ENCODE results near the gene TBC1D10A.

Gene TBC1D10A

DNA sequence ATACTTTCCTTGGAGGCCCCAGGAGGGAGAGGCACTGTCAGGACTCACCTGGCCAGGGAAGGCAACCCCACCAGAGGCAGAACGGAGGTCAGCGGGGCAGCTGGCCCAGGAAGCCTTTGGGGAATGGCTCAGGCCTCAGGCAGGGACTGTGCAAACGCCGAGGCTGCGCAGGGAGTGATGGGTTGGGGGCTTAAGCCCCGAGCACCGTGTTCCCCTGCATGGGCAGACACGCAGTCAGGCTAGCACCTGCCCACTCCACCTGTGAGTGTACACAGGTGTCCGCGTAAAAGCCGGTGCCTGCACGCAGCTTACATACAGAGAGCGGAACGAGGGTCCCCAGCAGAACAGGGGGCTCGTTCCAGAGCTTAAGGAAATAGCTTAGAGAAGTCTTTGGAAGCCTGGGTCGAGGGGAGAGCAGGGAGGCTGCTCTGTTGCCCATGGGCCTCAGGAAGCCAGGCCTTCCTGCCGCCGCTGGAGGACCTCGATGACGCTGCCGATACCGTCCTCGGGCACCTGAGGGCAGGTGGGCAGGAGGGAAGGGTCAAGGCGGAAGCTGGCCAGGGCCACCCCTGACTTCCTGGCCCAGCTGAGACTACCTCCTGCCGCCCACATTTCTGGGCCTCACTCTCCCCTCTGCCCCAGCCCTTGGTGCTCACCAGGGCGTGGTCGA, 41.4 kb downstream of the TBC1D10A start:
- no peak for DNase-seq

DNA sequence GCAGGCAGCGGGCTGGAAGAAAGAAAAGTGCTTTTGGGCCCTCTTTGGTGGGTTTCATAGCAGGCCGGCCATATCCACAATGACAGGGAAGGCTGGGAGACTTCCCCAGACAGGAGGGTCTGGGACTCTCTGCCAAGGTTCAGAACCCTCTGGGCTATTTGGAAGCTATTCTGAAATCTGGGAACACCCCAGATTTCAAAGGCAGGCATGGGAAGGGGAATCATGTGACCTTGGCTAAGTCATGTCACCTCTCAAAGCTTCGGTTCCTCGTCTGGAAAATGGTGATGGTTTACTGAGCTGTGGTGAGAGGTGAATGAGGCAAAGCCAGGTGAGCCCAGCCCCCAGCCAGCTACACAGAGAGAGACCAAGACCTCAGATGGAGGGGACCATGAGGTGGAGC, 42.1 kb downstream of the TBC1D10A start:
- no peak for DNase-seq

DNA sequence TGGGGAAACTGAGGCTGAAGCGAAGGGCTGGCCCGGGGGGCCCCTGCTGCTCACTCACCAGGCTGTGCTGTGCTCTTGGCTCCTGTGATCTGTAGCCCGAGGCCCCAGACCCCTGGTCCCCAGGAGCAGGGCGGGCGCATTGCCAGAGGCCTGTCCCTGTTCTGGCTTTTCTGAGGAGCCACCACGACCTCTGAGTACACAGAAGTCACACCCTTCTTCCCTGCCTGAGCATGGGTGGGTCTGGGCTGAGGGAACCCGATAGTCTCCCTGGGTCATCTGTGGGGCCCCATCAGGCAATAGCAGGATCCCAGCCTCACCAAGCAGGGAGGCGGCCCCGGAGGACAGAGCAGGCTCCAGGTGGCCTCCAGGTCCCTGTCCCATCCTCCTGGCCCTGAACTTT, 42.6 kb downstream of the TBC1D10A start:
- DNase-seq = no peak

DNA sequence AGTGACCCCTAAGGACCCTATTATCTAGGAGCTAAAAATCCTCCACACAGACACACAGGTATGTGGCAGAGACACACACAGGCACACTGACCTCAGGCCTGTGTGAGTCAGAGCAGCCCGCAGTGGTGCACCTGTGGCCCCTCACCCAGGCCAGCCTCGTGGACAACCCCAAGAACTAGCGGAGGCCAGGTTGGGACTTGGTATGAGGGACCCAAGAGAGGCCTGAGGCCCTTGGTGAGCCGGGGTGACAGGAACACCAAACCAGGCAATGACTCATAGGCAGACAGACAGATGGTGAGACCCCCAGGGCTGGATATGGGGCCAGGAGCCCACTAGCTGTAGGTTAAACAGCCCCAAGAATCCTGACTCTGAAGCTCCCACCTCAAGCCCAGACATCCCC, 43.4 kb downstream of the TBC1D10A start:
- no peak for DNase-seq

DNA sequence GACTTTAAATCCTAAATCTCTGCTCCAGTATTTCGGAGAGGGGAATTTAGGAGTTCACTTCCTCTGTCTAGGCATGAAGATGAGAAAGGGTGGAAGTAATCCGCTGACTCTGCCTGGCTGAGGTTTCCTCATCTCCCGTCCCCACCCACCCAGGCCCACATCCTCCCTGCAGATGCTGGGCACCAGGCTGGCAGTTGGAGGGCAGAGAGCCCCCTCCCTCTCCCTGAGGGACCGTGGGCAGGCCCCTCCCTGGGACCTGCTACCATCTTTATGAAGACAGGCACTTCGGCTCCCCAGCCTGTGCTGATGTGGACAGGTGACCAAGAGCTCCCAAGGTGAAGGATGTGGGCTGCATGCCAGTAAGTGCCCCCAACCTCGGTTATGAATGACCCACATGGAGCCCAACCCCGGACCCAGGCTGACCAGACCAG, 44.1 kb downstream of the TBC1D10A start:
- no peak for DNase-seq

DNA sequence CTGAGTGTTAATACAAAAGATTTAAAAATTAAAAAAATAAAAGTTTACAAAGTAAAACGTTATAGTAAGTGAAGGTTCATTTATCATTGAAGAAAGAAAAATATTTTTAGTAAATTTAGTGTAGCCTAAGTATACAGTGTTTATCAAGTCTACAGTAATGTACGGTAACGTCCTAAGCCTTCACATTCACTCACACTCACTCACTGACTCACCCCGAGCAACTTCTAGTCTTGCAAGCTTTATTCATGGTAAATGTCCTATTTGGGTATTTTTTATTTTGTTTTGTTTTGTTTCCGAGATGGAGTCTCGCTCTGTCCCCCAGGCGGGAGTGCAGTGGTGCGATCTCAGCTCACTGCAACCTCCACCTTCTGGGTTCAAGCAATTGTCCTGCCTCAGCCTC, 46.2 kb downstream of the TBC1D10A start:
- DNase-seq = no peak

DNA sequence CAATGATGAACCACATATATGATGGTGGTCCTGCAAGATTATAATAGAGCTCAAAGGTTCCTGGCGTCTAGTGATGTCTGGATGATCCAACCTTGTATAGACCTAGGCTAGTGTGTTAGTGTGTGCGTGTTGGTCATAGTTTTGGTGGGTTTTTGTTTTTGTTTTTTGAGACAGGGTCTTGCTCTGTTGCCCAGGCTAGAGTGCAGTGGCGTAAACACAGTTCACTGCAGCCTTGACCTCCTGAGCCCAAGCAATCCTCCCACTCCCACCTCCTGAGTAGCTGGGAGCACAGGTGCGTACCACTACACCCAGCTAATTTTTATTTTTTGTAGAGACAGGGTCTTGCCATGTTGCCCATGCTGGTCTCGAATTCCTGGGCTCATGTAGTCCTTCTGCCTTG, 46.8 kb downstream of the TBC1D10A start:
- DNase-seq = no peak

DNA sequence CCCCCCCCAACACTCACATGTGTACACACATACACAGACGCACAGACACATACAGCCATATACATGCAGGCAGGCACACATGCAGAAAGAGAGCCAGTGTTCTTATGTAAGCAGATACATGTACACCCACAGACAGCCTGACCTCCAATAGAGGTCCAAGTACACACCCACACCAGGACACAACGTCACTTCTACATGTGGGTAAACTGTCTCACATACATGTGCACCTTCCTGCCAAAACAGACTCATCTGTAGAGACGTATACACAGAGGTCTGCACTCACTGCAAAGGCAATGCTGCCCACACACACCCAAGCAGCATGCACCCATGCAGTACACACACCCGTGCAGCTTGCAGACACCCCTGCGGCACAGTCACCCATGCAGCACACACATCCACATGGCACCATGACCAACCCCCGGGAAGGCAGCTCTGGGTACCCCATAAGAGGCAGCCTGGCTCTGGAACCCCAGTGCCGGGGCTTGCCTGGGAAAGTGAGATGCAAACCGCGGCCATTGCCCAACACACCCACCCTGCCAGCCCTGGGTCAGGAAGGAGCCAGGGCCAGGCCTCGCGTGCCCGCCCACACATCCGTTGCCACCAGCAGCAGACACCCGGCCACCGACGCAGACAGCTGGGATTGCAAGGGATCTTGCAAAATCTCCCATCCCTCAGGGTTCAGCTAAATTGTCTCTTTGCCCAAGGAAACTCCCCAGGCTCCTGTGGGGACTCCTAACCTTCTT, 47.5 kb downstream of the TBC1D10A start:
- DNase-seq = no peak

DNA sequence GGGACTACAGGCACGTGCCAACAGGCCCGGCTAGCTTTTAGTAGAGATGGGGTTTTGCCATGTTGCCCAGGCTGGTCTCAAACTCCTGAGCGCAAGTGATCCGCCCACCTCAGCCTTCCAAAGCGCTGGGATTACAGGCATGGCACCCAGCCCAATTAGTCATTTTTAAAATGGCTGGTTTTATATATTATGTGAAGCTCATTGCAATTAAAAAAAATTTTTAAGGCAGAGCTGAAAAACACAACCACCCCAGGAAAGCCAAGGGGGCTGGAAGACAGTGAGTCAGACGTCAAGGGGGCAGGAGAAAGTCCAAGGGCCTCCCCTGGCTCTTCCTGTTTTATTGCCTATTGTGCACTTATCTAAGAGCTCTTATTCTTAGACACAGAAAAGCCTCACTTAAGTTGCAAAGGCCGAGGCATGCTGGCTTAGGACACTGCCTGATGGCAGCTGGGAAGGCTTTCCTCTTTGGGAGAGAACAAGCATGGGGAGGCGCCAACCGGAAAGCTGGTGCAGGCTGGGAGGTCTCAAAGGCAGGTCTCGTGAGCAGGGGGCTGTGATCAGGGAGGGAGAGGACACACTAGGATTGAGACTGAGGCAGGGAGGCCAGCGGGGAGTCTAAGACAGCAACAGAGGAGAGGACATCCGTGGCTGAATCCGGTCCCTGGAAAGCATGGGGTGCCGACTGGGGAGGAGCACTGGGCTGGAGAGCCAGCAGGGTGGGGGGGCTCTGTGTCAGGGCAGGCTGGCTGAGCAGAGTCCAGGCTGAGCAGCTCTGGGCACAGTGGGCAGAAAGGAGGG, 49.0 kb downstream of the TBC1D10A start:
- no peak for DNase-seq

DNA sequence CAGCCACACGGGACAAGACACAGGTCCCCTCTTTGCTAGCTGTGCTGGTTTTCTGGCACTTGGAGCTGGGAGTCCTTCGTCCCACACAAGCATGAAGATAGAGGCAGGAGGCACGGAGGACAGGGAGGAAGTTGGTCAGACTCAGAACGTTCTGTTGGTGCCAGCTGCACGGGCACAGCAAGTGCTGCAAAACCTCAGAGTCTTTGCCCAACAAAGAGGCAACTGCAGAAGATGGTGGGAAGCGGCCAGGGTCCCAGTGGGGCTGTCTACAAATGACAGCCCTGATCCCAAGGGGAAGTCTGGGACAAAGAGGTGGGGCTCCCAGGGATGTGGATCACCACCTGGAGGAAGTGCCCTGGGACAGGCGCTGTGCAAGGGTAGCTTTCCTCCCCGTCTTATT, 50.7 kb downstream of the TBC1D10A start:
- no peak for DNase-seq

DNA sequence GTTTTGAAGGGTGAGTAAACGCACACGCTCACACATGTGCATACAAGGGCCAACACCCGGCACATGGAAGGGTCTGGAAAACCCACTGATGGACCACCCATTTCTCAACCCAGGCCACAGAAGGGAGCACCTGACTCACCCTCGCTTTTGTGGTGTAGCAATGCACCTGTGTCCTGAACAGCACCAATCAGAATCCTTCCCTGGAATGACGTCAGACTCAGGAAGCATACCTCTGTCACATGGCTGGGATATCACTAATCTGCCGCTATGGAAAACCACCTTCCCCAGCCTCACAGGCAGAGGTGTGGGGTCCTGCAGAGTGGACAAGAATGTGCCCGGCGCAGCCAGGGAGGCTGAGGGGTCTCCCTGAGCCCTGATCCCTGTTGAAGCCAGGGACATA, 51.1 kb downstream of the TBC1D10A start:
- DNase-seq = no peak

GRCh38 chr22:30274437-30274812, 52.3 kb downstream of the TBC1D10A start:
- DNase-seq = no peak

DNA sequence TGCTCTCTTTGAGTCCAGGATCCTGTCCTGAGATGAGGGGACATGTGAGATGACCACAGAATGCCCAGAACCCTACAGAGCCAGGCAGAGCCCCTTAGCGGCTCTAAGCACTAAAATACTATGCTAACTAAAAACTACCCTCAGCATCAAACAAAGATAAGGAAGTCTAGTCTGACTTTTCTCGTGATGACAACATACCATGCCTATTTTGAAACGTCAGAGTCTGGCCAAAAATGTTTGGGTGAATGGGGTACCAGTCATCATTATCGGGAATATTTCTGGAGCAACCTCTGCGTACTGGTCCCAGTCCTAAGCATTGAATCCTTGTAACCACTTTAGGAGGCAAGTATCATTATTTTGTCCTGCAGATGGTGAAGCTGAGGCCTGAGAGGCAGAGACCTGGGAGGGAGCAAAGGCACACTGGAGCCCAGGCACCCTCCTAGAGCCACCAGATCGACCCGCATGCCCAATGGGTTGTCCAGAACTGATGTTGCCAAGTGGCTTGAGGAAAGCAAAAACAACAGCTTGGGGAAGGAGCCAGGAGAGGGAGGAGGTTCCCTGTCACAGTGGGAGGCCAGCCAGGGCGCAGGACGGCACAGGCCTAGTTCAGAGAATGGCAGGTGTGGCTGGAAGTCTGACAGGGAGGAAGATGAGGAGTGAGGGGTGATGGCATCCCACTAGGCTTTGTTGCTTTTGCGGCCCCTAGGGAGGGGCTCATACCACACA, 52.9 kb downstream of the TBC1D10A start:
- DNase-seq = no peak

DNA sequence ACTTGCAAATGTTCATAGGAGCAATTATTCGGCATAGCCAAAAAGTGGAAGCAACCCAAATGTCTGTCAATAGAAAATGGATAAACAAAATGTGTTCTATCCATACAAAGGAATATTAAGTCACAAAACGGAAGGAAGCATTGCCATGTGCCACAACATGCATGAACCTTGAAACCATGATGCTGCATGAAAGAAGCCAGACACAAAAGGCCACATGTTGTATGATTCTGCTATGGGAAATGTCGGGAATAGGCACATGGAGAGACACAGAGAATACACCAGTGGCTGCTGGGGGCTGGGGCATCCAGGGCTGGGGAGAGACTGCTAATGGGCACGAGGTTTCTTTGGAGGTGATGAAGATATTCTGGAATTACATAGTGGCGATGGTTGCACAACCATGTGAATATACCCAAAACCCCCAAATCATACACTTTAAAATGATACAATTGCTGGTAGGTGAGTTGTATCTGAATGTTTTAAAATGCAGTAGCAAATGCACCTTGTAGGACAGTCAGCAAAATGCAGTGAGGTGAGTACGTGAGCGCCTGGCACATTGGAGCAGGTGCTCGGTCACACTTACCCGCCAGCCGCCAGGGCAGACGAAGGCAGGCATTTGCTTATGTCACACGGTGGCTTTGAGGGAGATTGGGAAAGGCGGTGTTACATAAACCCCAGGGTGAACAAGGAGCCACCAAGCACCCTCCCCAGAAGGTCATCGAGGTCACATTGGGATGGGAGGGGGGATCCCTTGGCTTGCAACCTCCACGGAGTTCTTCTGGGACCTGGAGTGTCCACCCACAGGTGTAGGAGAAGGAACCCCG, 53.8 kb downstream of the TBC1D10A start:
- no peak for DNase-seq

GRCh38 chr22:30270832-30271231, 55.9 kb downstream of the TBC1D10A start:
- DNase-seq = no peak

GRCh38 chr22:30268331-30268730, 58.4 kb downstream of the TBC1D10A start:
- no peak for DNase-seq

GRCh38 chr22:30267382-30268302, 59.1 kb downstream of the TBC1D10A start:
- DNase-seq = no peak

DNA sequence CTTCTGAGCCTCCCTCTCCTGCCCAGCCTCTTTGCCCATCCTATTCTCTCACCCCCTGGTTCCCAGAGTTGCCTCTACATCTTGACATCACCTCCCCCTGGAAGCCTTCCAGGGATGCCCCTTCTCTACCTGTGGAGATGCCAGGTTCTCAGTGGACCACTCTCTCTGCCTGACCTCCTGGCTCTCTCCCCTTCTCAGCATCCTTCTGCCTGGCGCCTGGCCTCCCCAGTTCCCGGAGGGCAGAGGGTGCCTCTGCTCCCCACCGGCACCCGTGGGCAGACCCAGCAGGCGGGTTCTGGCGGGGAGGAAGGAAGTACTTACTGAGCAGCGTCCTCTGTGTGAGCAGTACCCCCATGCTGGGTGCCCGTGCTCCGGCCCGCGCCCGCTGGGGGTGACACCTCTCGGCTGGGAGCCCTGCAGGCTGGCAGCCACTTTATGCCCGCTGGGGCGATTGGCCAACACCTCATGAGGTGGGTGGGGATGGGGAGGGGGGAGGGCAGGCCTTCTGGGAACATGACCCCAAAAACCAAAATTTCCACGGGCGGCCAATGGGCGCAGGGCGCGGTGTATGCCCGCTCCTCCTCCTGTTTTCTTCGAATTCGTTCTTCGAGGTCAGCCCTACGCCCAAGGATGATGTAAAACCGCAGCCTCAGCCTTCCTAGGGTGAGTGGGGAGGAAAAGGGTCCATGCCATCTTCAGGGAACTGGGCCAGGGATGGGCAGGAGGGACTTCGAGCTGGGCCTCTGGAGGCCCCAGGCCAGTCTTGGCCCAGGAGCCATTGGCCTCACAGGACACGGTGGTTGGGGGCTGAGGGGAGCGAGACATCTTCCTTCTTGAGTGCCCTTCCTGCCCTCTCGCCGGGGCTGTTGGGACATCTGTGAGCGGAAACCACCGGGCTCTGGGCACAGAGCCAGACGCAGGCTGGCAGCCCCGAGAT, 60.0 kb downstream of the TBC1D10A start, which contains the start of gene OSM:
TSS of gene OSM (minus strand) at position 407 of the 937 bp plus-strand sequence. CDS start at position 355, 52 bp downstream.
- no peak for DNase-seq

DNA sequence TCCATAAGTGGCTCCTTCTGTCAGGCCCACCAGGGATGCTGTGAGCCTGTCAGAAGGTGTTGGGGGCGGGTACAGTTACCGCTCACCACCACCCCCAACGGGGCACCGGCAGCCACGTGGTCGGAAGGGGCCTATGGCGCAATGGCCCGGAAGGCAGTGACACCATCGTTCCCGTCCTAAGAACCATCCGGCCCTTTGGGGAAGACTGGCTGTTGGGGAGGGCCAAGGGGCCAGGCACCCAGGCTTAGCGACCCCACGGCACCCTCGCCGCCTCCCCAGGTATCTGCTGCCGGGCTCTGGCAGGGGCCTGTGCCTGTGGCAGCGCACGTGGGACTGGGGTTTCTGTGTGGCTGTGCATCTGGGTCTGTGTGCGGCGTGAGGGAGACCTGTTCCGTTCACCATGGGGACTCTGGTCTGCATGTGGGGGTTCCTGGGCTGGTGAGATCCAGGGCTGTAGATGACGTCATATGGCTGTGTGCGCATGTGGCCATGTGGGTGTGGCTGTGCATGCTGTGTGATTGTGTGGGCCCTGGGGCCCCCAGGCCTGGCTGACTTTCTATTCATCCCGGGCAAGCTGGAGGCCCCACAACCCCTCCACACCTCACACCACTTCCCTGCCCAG, 60.8 kb downstream of the TBC1D10A start:
- no peak for DNase-seq
